Natural killer cell (primary cell): ENCODE results near the gene CD2AP. TPM values are rescaled to one million over a fixed set of nuclear protein-coding genes. Genes with fewer than 3 reads are reported as not detected.
A peak's percentile ranks its signal among the peaks of the same experiment; 100 is the strongest.

Source experiments
- ATAC-seq, 3 donors: fragments of 150-1000 bp in 2 of 3; fragments of 200-7000 bp in 1 of 3; cut with Tn5 transposase; 1 replicate in 1 of 3; 2 replicates in 2 of 3; pipeline ENCODE4 v1.10.0; 2021; ENCODE audit warnings: mild to moderate bottlenecking in 2 of 3, moderate library complexity in 2 of 3
- DNase-seq, 2 donors: peaks; one replicate each; pipeline versions ENCODE4 v3.0.0 to v3.0.0-alpha.2; 2013 to 2021; ENCODE audit warnings: mixed read lengths in 1 of 2
- H3K27ac ChIP-seq: one replicate; pipeline ENCODE4 v1.5.1; 2013; ENCODE audit warnings: mild to moderate bottlenecking, low read length
- H3K27me3 ChIP-seq: one replicate; pipeline ENCODE4 v1.6.1; 2013; ENCODE audit warnings: low read length; ENCODE audit not compliant: control insufficient read depth, insufficient read depth
- H3K36me3 ChIP-seq: one replicate; pipeline ENCODE4 v1.6.1; 2013; ENCODE audit warnings: low read length; ENCODE audit not compliant: control insufficient read depth, insufficient read depth
- H3K4me1 ChIP-seq: one replicate; pipeline ENCODE4 v1.6.1; 2013; ENCODE audit warnings: low read length; ENCODE audit not compliant: control insufficient read depth, insufficient read depth
- H3K4me3 ChIP-seq: one replicate; pipeline ENCODE4 v1.5.1; 2013; ENCODE audit warnings: low read length
- H3K9me3 ChIP-seq: one replicate; pipeline ENCODE4 v1.6.1; 2013; ENCODE audit warnings: low read length; ENCODE audit not compliant: control insufficient read depth, insufficient read depth
- H3K27ac Mint-ChIP-seq, 2 donors: one replicate each; pipeline ENCODE4 v1.8.0; 2022; ENCODE audit warnings: mild to moderate bottlenecking in 2 of 2, mixed read lengths in 2 of 2, moderate library complexity in 1 of 2
- H3K27me3 Mint-ChIP-seq, 2 donors: one replicate each; pipeline ENCODE4 v1.8.0; 2022; ENCODE audit warnings: low read depth in 2 of 2, mixed read lengths in 2 of 2
- H3K36me3 Mint-ChIP-seq: one replicate; pipeline ENCODE4 v1.8.0; 2022; ENCODE audit warnings: mixed read lengths
- H3K4me1 Mint-ChIP-seq, 2 donors: one replicate each; pipeline ENCODE4 v1.8.0; 2022; ENCODE audit warnings: mixed read lengths in 2 of 2
- H3K4me3 Mint-ChIP-seq: one replicate; pipeline ENCODE4 v1.8.0; 2022; ENCODE audit warnings: mild to moderate bottlenecking, moderate library complexity, mixed read lengths
- H3K9me3 Mint-ChIP-seq, 2 donors: one replicate each; pipeline ENCODE4 v1.8.0; 2022; ENCODE audit warnings: mixed read lengths in 2 of 2
- CTCF ChIP-seq: fragments of 200-600 bp; IDR thresholded peaks from one replicate; pipeline ENCODE4 v1.8.0; 2022; ENCODE audit warnings: antibody characterized with exemption
- WGBS: methylation state at CpG from one replicate; pipeline ENCODE4 v1.1.7; 2013; ENCODE audit warnings: missing lambda C conversion rate; ENCODE audit not compliant: insufficient coverage; 5-methylcytosine and 5-hydroxymethylcytosine counted together
- intact Hi-C: fragments of 100-400 bp; cut with micrococcal nuclease; formaldehyde crosslinking; loops from one replicate; pipeline ENCODE4 v1.14.2; 2022
- total RNA-seq, 4 donors: library from RNA; stranded (reverse); fragments of 120-200 nt in 1 of 4; gene quantifications; one replicate each; pipeline versions ENCODE4 v1.2.3 to v1.2.4, GENCODE V29; 2013 to 2022

CD2AP gene
- total RNA-seq, 3 donors from 2014 or later (not counting 1 experiment from before 2014, with no cell fraction given): 23.8 to 26.3 (median 26.3) TPM

- Histone ChIP-seq H3K4me3 (no peak overlapping the region), H3K4me1 (peaks cover 6% of the 10 kb centered on the region), H3K36me3 (no peaks in the 10 kb centered on the region), H3K9me3 (no peaks in the 10 kb centered on the region), H3K27me3 (no peaks in the 10 kb centered on the region), H3K27ac (no peak overlapping the region)
- H3K27ac Mint-ChIP-seq: peak overlapping the region; percentile 8 to 43
- no peak for TF ChIP-seq CTCF
- peaks cover 25 to 39% of the 10 kb centered on the region in 2 donors for H3K4me1 Mint-ChIP-seq
- H3K9me3 Mint-ChIP-seq: no peaks in the 10 kb centered on the region
- DNase-seq: no peak
- peak in 2 of 3 donors; percentile 36 to 60 for ATAC-seq
- H3K27me3 Mint-ChIP-seq: no peaks in the 10 kb centered on the region
- intact Hi-C loops: no loop called here
- H3K4me3 Mint-ChIP-seq: no peak overlapping the region
- WGBS: 64% methylated on average over 6 of the region's 6 CpGs
- no peaks in the 10 kb centered on the region for H3K36me3 Mint-ChIP-seq
These were observed 42.7 kb downstream of the CD2AP start for GRCh38 chr6:47520282-47520681.

GRCh38 chr6:47521961-47522360, 44.4 kb downstream of the CD2AP start:
- Histone ChIP-seq H3K4me3 (no peak overlapping the region), H3K4me1 (peaks cover 6% of the 10 kb centered on the region), H3K9me3 (no peaks in the 10 kb centered on the region), H3K27me3 (no peaks in the 10 kb centered on the region), H3K27ac (no peak overlapping the region), H3K36me3 (no peaks in the 10 kb centered on the region)
- ATAC-seq: no peak
- H3K27me3 Mint-ChIP-seq: no peaks in the 10 kb centered on the region
- no peak for TF ChIP-seq CTCF
- WGBS: 98% methylated on average over 5 of the region's 6 CpGs
- intact Hi-C loops: no loop called here
- no peak overlapping the region for H3K27ac Mint-ChIP-seq
- DNase-seq: no peak
- H3K4me1 Mint-ChIP-seq: peaks cover 39 to 54% of the 10 kb centered on the region in 2 donors
- no peaks in the 10 kb centered on the region for H3K36me3 Mint-ChIP-seq
- no peak overlapping the region for H3K4me3 Mint-ChIP-seq
- H3K9me3 Mint-ChIP-seq: no peaks in the 10 kb centered on the region

- peaks cover 57 to 62% of the 10 kb centered on the region in 2 donors for H3K4me1 Mint-ChIP-seq
- 100% methylated on average over 3 of the region's 3 CpGs for WGBS
- peaks cover 2% of the 10 kb centered on the region for H3K36me3 ChIP-seq
- H3K9me3 ChIP-seq: no peaks in the 10 kb centered on the region
- no peak overlapping the region for H3K4me3 Mint-ChIP-seq
- no peak overlapping the region for H3K27ac Mint-ChIP-seq
- no peak for TF ChIP-seq CTCF
- DNase-seq: no peak
- peaks cover 9% of the 10 kb centered on the region for H3K4me1 ChIP-seq
- ATAC-seq: no peak
- H3K27me3 ChIP-seq: no peaks in the 10 kb centered on the region
- no peaks in the 10 kb centered on the region for H3K36me3 Mint-ChIP-seq
- intact Hi-C loops: no loop called here
- no peak overlapping the region for H3K27ac ChIP-seq
- no peaks in the 10 kb centered on the region for H3K9me3 Mint-ChIP-seq
- H3K4me3 ChIP-seq: no peak overlapping the region
- H3K27me3 Mint-ChIP-seq: no peaks in the 10 kb centered on the region
These were observed 46.7 kb downstream of the CD2AP start for GRCh38 chr6:47524136-47524845.
